MM.1S (cell line): Measurements from ENCODE around the gene RBPMS2.

ENCODE experiments used
- DNase-seq: peaks from one replicate; pipeline ENCODE4 v3.0.0-alpha.2; 2015
- H2AFZ ChIP-seq: fragments of 300-600 bp; sonication (generic); 2 replicates; pipeline ENCODE4 v1.6.0; 2016; ENCODE audit warnings: antibody characterized with exemption, low read length
- H3F3A ChIP-seq: fragments of 300-600 bp; sonication (generic); 2 replicates; pipeline ENCODE4 v1.6.1; 2016; ENCODE audit warnings: mild to moderate bottlenecking, antibody characterized with exemption, low read length, moderate library complexity, mixed read lengths; ENCODE audit not compliant: insufficient read depth
- H3K27ac ChIP-seq: fragments of 300-600 bp; sonication (generic); 2 replicates; pipeline ENCODE4 v1.5.1; 2016; ENCODE audit warnings: mild to moderate bottlenecking, low read length
- H3K27me3 ChIP-seq: fragments of 300-600 bp; sonication (generic); replicated peaks from 2 replicates; pipeline ENCODE4 v1.6.0; 2016; ENCODE audit warnings: low read length; ENCODE audit not compliant: insufficient read depth
- H3K36me3 ChIP-seq: fragments of 300-600 bp; sonication (generic); replicated peaks from 2 replicates; pipeline ENCODE4 v1.6.1; 2016; ENCODE audit warnings: mild to moderate bottlenecking, low read length, mixed read lengths; ENCODE audit not compliant: insufficient read depth
- H3K4me1 ChIP-seq: fragments of 300-600 bp; sonication (generic); 2 replicates; pipeline ENCODE4 v1.6.1; 2016; ENCODE audit warnings: low read length, mixed read lengths
- H3K4me2 ChIP-seq: fragments of 300-600 bp; sonication (generic); 2 replicates; pipeline ENCODE4 v1.6.0; 2016; ENCODE audit warnings: low read depth, low read length
- H3K4me3 ChIP-seq: fragments of 300-600 bp; sonication (generic); 2 replicates; pipeline ENCODE4 v1.5.1; 2016; ENCODE audit warnings: low read length, mixed read lengths
- H3K79me2 ChIP-seq: fragments of 300-600 bp; sonication (generic); 2 replicates; pipeline ENCODE4 v1.6.1; 2016; ENCODE audit warnings: mixed run types, low read length, mixed read lengths
- H3K9ac ChIP-seq: fragments of 300-600 bp; sonication (generic); 2 replicates; pipeline ENCODE4 v1.6.1; 2016; ENCODE audit warnings: low read length, mixed read lengths
- H3K9me2 ChIP-seq: fragments of 300-600 bp; sonication (generic); replicated peaks from 2 replicates; pipeline ENCODE4 v1.6.1; 2016; ENCODE audit warnings: mild to moderate bottlenecking, low read length, mixed read lengths; ENCODE audit not compliant: insufficient read depth
- H3K9me3 ChIP-seq: fragments of 300-600 bp; sonication (generic); replicated peaks from 2 replicates; pipeline ENCODE4 v1.6.1; 2016; ENCODE audit warnings: mild to moderate bottlenecking, low read length, mixed read lengths; ENCODE audit not compliant: insufficient read depth
- H4K20me1 ChIP-seq: fragments of 300-600 bp; sonication (generic); 2 replicates; pipeline ENCODE4 v1.6.1; 2016; ENCODE audit warnings: mild to moderate bottlenecking, low read length, moderate library complexity, mixed read lengths; ENCODE audit not compliant: insufficient read depth
- EZH2 ChIP-seq: fragments of 300-600 bp; sonication (generic); optimal IDR thresholded peaks from 2 replicates; pipeline ENCODE3; 2017; ENCODE audit warnings: low read depth, mild to moderate bottlenecking, antibody characterized with exemption, low read length, mixed read lengths
- EZH2phosphoT487 ChIP-seq: fragments of 300-600 bp; sonication (generic); IDR thresholded peaks from 2 replicates; pipeline ENCODE4 v1.6.1; 2018; ENCODE audit warnings: antibody characterized with exemption, low read length
- TF ChIP-seq, protein P1 (sequence below): fragments of 300-600 bp; sonication (generic); IDR thresholded peaks from 2 replicates; pipeline ENCODE4 v1.5.1; 2016; ENCODE audit warnings: antibody characterized with exemption, low read length, mixed read lengths

The RBPMS2 gene

DNA sequence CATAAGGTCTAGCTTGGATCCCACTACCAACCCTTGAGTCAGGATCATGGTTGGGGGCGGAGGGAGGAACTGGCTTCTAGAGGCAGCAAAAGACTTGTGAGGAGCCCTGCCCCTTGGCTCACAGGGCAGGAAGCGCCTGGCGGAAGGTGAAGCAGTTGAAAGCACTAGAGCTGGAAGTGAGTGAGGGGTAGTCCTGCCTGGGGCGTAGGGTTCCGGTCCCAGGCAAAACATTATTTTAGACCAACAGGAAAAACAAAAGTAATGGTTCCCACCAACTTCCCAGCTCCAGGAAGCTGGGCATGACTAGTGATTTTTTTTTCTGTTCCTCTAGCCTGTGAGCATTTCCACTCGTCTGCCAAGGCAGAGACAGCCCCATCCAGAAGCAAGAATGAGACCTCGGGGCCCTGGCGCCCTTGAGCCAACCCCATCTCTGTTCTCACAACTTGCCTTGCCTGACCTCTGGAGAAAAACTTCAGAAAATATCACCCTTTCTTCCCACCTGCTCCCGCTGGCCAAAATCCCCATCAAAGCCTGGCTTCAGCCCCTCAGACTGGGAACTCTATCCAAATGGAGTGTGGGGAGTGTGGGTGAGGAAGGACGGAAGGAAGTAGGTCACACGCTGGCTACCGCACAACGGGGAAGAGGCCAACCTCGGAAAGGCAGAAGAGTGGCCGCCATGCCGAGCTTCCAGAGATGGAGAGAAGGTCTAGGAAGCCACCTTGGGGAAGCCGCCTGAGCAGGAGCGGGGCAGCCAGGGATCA is 57.5 kb downstream of the RBPMS2 start:
- Histone ChIP-seq H2AFZ (no peak overlapping the region), H3K9me3 (no peaks in the 10 kb centered on the region), H3K79me2 (no peaks in the 10 kb centered on the region), H4K20me1 (no peaks in the 10 kb centered on the region), H3K27me3 (no peaks in the 10 kb centered on the region), H3K9me2 (no peaks in the 10 kb centered on the region), H3K27ac (no peak overlapping the region), H3K4me2 (no peak overlapping the region), H3F3A (no peaks in the 10 kb centered on the region), H3K4me1 (no peaks in the 10 kb centered on the region), H3K9ac (no peak overlapping the region), H3K36me3 (no peaks in the 10 kb centered on the region), H3K4me3 (no peak overlapping the region)
- no peak for TF ChIP-seq EZH2
- TF ChIP-seq, protein P1, sequence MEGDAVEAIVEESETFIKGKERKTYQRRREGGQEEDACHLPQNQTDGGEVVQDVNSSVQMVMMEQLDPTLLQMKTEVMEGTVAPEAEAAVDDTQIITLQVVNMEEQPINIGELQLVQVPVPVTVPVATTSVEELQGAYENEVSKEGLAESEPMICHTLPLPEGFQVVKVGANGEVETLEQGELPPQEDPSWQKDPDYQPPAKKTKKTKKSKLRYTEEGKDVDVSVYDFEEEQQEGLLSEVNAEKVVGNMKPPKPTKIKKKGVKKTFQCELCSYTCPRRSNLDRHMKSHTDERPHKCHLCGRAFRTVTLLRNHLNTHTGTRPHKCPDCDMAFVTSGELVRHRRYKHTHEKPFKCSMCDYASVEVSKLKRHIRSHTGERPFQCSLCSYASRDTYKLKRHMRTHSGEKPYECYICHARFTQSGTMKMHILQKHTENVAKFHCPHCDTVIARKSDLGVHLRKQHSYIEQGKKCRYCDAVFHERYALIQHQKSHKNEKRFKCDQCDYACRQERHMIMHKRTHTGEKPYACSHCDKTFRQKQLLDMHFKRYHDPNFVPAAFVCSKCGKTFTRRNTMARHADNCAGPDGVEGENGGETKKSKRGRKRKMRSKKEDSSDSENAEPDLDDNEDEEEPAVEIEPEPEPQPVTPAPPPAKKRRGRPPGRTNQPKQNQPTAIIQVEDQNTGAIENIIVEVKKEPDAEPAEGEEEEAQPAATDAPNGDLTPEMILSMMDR, result no peak
- no peak for TF ChIP-seq EZH2phosphoT487
- DNase-seq, result no peak

GRCh38 chr15:64717130-64717529 is 58.3 kb downstream of the RBPMS2 start:
- Histone ChIP-seq H3K27me3 (no peaks in the 10 kb centered on the region), H3K4me2 (no peak overlapping the region), H3K4me3 (no peak overlapping the region), H2AFZ (no peak overlapping the region), H3K4me1 (no peaks in the 10 kb centered on the region), H3K36me3 (no peaks in the 10 kb centered on the region), H3F3A (no peaks in the 10 kb centered on the region), H3K79me2 (no peaks in the 10 kb centered on the region), H4K20me1 (no peaks in the 10 kb centered on the region), H3K9ac (no peak overlapping the region), H3K27ac (no peak overlapping the region), H3K9me2 (no peaks in the 10 kb centered on the region), H3K9me3 (no peaks in the 10 kb centered on the region)
- no peak for DNase-seq
- TF ChIP-seq EZH2phosphoT487 (no peak), EZH2 (no peak)
- TF ChIP-seq, protein P1, result no peak

- Histone ChIP-seq H2AFZ (no peak overlapping the region), H3K79me2 (no peaks in the 10 kb centered on the region), H3K36me3 (no peaks in the 10 kb centered on the region), H4K20me1 (no peaks in the 10 kb centered on the region), H3K27me3 (no peaks in the 10 kb centered on the region), H3K9me3 (no peaks in the 10 kb centered on the region), H3K4me3 (no peak overlapping the region), H3K4me2 (no peak overlapping the region), H3K4me1 (no peaks in the 10 kb centered on the region), H3K9ac (no peak overlapping the region), H3K9me2 (no peaks in the 10 kb centered on the region), H3K27ac (no peak overlapping the region), H3F3A (no peaks in the 10 kb centered on the region)
- TF ChIP-seq, protein P1, result no peak
- TF ChIP-seq EZH2 (no peak), EZH2phosphoT487 (no peak)
- no peak for DNase-seq
These were observed 58.9 kb downstream of the RBPMS2 start for GRCh38 chr15:64716452-64716851.
